ENCODE results near the gene MYOM1.
"Not testable (repeated sequence)": the region's sequence is repeated elsewhere in the genome, so short reads cannot be mapped to it uniquely, and the experiment has no call there.

The MYOM1 gene

GRCh38 chr18:3217948-3218647 is 1.7 kb downstream of the MYOM1 start:
- DNase-seq = no peak

GRCh38 chr18:3216987-3217386 is 2.8 kb downstream of the MYOM1 start:
- DNase-seq = no peak

GRCh38 chr18:3214855-3215637 is 4.7 kb downstream of the MYOM1 start:
- no peak for DNase-seq

GRCh38 chr18:3213300-3214059 is 6.3 kb downstream of the MYOM1 start:
- DNase-seq = no peak

GRCh38 chr18:3212657-3213056 is 7.1 kb downstream of the MYOM1 start:
- DNase-seq = no peak

- no peak for DNase-seq
Observed at GRCh38 chr18:3211236-3211992, 8.4 kb downstream of the MYOM1 start.

GRCh38 chr18:3209859-3210569 is 9.8 kb downstream of the MYOM1 start:
- DNase-seq = no peak

- DNase-seq = peak; percentile 66
Observed at GRCh38 chr18:3207565-3207964, 12.2 kb downstream of the MYOM1 start.

GRCh38 chr18:3205239-3205638 is 14.5 kb downstream of the MYOM1 start:
- DNase-seq = no peak

GRCh38 chr18:3199942-3200645 is 19.7 kb downstream of the MYOM1 start:
- DNase-seq = no peak

- DNase-seq = not testable (repeated sequence)
Observed at GRCh38 chr18:3198260-3198860, 21.4 kb downstream of the MYOM1 start.

- no peak for DNase-seq
Observed at GRCh38 chr18:3194947-3195612, 24.7 kb downstream of the MYOM1 start.

- no peak for DNase-seq
Observed at GRCh38 chr18:3193331-3193730, 26.4 kb downstream of the MYOM1 start.

- no peak for DNase-seq
Observed at GRCh38 chr18:3192752-3193151, 27.0 kb downstream of the MYOM1 start.

- no peak for DNase-seq
Observed at GRCh38 chr18:3192286-3192685, 27.5 kb downstream of the MYOM1 start.

- no peak for DNase-seq
Observed at GRCh38 chr18:3190610-3191009, 29.2 kb downstream of the MYOM1 start.

GRCh38 chr18:3189884-3190283 is 29.9 kb downstream of the MYOM1 start:
- no peak for DNase-seq

GRCh38 chr18:3186678-3187658 is 32.8 kb downstream of the MYOM1 start:
- no peak for DNase-seq

- DNase-seq = no peak
Observed at GRCh38 chr18:3184275-3184963, 35.3 kb downstream of the MYOM1 start.
